GM12874 (cell line): ENCODE measurements around the gene M1AP.

Experiments used
- CTCF ChIP-seq: IDR thresholded peaks from 2 replicates; pipeline ENCODE4 v1.5.1; 2011; ENCODE audit warnings: low read depth, mild to moderate bottlenecking, control low read depth, low read length, moderate library complexity; ENCODE audit not compliant: insufficient read depth

The M1AP gene

GRCh38 chr2:74560591-74560990 is 87.5 kb downstream of the M1AP start:
- no peak for TF ChIP-seq CTCF

GRCh38 chr2:74559912-74560311 is 88.2 kb downstream of the M1AP start:
- no peak for TF ChIP-seq CTCF

- TF ChIP-seq CTCF, result no peak
Observed at GRCh38 chr2:74558284-74559230, 89.6 kb downstream of the M1AP start.

GRCh38 chr2:74556831-74557370 is 91.2 kb downstream of the M1AP start:
- no peak for TF ChIP-seq CTCF

GRCh38 chr2:74556159-74556558 is 92.0 kb downstream of the M1AP start:
- TF ChIP-seq CTCF, result no peak

GRCh38 chr2:74555610-74556103 is 92.5 kb downstream of the M1AP start:
- TF ChIP-seq CTCF, result no peak

GRCh38 chr2:74554820-74555531 is 93.2 kb downstream of the M1AP start:
- TF ChIP-seq CTCF, result no peak
